Measurements from ENCODE around the gene ACOX1.

DNA sequence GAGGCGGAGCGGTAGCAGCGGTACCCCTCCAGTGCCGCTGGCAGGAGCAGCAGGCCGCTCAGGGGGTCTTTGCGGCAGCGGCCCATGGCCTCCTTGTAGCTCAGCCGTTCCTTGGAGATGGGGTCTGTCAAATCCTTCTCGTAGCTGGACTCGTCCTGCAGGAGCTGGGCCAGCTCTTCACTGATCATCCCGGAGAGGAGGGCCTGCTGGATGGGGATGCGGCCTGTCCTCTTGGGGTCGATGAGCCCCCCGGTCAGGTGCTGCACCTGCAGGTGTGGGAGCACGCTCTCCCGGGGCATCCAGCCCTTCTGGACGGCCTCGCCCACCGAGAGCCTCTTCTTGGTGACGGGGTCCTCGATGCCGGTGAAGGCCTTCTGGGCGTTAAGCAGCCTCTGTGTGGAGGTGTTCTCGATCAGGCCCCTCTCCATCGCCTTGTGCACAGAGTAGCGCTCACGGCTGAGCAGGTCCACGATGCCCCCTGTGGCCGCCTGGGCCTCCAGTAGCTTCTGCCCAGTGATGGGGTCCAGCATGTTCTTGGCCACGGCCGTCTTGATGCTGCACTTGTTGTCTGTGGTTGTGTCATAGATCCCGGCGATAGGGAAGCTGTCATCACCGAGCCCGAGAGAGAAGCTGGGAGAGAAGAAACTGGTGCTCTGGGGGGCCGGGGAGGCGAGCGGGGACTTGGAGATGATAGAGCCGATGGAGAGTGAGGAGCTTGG is 28.3 kb upstream of the ACOX1 start:
- TF ChIP-seq, protein P1, sequence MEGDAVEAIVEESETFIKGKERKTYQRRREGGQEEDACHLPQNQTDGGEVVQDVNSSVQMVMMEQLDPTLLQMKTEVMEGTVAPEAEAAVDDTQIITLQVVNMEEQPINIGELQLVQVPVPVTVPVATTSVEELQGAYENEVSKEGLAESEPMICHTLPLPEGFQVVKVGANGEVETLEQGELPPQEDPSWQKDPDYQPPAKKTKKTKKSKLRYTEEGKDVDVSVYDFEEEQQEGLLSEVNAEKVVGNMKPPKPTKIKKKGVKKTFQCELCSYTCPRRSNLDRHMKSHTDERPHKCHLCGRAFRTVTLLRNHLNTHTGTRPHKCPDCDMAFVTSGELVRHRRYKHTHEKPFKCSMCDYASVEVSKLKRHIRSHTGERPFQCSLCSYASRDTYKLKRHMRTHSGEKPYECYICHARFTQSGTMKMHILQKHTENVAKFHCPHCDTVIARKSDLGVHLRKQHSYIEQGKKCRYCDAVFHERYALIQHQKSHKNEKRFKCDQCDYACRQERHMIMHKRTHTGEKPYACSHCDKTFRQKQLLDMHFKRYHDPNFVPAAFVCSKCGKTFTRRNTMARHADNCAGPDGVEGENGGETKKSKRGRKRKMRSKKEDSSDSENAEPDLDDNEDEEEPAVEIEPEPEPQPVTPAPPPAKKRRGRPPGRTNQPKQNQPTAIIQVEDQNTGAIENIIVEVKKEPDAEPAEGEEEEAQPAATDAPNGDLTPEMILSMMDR (IDR thresholded peaks at IDR 0.05): no peak
- TF ChIP-seq POLR2A (IDR thresholded peaks at IDR 0.05): no peak
